C4-2B (cell line): Measurements from ENCODE around the gene GPR34.

Source experiments
- CTCF ChIP-seq: fragments of 450-650 bp; conservative IDR thresholded peaks from 2 replicates; pipeline ENCODE4 v1.5.1; 2017; ENCODE audit warnings: mild to moderate bottlenecking
- ZFX ChIP-seq: fragments of 450-650 bp; IDR thresholded peaks from 2 replicates; pipeline ENCODE4 v1.6.1; 2017

DNA sequence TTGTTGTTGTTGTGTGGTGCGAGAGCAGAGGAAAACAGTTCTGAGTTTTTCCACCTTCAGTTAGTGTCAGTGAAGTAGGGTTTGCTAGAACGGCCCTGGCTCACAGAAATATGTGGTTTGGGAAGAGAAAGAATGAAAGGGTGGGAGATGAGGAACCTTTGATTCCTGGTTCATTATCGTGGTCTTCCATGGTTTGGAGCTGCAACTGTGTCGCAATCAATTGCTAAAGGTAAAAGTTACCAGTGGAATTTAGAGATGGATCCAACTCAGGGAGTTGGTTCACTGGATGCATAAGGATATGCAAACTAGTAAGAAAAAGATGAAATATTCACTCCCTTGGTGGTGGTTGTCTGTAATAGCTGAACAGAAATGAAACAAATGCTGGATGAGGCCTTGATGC, 35.6 kb upstream of the GPR34 start:
- no peak for TF ChIP-seq CTCF
- TF ChIP-seq ZFX, result no peak
